ELF-1 (cell line): Measurements from ENCODE around the gene NR2C2.

Source experiments
- DNase-seq: peaks from one replicate; pipeline ENCODE4 v3.0.0-alpha.2; 2016; ENCODE audit warnings: low read depth, low spot score

NR2C2 gene

GRCh38 chr3:14921034-14921616, 26.3 kb upstream of the NR2C2 start:
- peak; percentile 90 for DNase-seq

GRCh38 chr3:14921811-14922705, 25.3 kb upstream of the NR2C2 start:
- DNase-seq: no peak

GRCh38 chr3:14922863-14923262, 24.5 kb upstream of the NR2C2 start:
- no peak for DNase-seq

GRCh38 chr3:14923476-14923875, 23.9 kb upstream of the NR2C2 start:
- DNase-seq: peak; percentile 20

- peak; percentile 87 for DNase-seq
Observed at GRCh38 chr3:14925729-14926591, 21.4 kb upstream of the NR2C2 start.

GRCh38 chr3:14926592-14926991, 20.8 kb upstream of the NR2C2 start:
- DNase-seq: no peak

- no peak for DNase-seq
Observed at GRCh38 chr3:14927308-14927707, 20.1 kb upstream of the NR2C2 start.

- DNase-seq: no peak
Observed at GRCh38 chr3:14929310-14930074, 17.9 kb upstream of the NR2C2 start.

- DNase-seq: peak; percentile 49
Observed at GRCh38 chr3:14933820-14934425, 13.5 kb upstream of the NR2C2 start.

GRCh38 chr3:14935592-14936345, 11.6 kb upstream of the NR2C2 start:
- DNase-seq: no peak

GRCh38 chr3:14938954-14939353, 8.4 kb upstream of the NR2C2 start:
- DNase-seq: no peak

- no peak for DNase-seq
Observed at GRCh38 chr3:14941871-14942270, 5.5 kb upstream of the NR2C2 start.

GRCh38 chr3:14943042-14943441, 4.3 kb upstream of the NR2C2 start:
- no peak for DNase-seq

- DNase-seq: no peak
Observed at GRCh38 chr3:14946236-14946635, 1.1 kb upstream of the NR2C2 start.

- DNase-seq: no peak
Observed at GRCh38 chr3:14946739-14947099, 664 bp upstream of the NR2C2 start.

- peak; percentile 99 for DNase-seq
Observed at GRCh38 chr3:14947886-14948608, 664 bp downstream of the NR2C2 start.

GRCh38 chr3:14948609-14949038, 1.2 kb downstream of the NR2C2 start:
- no peak for DNase-seq

- peak; percentile 28 for DNase-seq
Observed at GRCh38 chr3:14949126-14949525, 1.7 kb downstream of the NR2C2 start.

- no peak for DNase-seq
Observed at GRCh38 chr3:14950274-14950673, 2.9 kb downstream of the NR2C2 start.

- DNase-seq: no peak
Observed at GRCh38 chr3:14957153-14957552, 9.8 kb downstream of the NR2C2 start.
